CD4-positive, alpha-beta T cell treated with Interleukin-6 for 4 hours (primary cell): ENCODE results near the gene DBP.
"Not testable (repeated sequence)": the region's sequence is repeated elsewhere in the genome, so short reads cannot be mapped to it uniquely, and the experiment has no call there.

Experiments
- DNase-seq: peaks from one replicate; pipeline ENCODE4 v3.0.0-alpha.2; 2020; ENCODE audit warnings: mixed read lengths

DBP gene

DNA sequence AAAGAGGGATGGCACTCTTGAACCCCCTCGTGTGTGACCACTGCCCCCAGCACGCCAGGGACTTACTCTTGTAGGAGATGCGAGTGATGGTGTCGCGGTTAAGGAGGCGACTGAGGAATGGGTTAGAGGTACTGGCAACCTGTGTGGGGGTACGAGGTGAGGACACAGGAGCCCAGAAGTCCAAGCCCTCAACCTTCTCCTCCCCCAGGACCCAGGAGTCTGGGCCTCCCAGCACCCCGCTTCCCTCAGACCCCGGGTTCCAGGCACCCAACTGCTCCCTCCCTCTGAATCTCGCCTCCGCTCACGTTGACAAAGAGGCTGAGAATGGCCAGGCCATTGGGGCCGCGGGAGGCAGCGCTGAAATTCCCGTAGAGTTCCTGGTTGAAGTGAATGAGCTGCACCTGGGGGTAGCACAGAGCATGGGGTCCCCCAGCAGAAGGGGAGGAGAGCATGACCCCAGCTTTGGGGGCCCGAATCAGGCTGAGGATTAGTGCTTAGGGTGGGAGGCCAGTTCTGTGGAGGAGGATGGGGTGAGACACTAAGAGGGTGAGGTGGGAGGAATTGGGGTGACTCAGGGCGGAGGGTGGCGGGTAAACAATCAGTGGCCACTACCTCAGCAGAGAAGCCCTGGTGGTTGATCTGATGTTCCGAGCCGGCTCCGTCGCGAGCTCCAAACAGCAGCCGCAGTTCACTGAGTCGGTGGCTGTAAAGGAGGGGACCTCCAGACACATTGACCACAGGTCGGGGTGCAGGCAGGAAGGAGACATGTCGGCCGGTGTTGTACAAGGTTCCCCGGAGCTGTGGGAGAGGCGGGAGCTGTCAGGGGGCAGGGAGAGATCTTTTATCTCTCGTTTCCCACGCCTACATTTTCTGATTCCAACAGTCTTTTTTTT lies 2.5 kb upstream of the DBP start:
- DNase-seq, result peak; percentile 45

DNA sequence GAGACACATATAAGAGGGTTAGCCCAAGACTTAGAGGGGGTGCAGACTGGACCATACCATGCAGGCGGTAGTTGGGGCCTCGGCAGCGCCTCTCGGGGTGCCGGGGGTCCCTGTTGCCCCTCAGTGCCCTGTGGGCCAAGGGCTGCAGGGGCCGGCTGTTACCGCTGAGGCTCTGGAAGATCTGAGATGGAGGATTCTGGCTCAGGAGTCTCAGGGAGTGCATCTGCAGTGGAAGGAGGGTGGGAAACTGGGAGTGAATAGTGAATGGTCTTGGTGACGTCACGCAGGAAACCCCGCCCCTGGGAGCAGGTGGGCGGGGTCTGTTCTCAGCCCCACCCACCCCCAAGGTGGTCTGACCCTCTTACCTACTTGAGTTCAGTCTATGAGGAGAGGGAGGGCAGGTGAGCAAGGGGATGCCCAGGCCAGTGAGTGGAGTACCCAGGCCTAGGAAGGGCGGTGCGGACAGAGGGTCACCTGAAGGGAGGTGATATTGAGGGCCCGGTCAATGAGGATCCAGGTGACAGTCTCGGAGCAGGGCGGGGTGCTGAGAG lies 1.7 kb upstream of the DBP start:
- no peak for DNase-seq

GRCh38 chr19:48637948-48638830 lies 1.0 kb upstream of the DBP start:
- DNase-seq, result peak; percentile 87

DNA sequence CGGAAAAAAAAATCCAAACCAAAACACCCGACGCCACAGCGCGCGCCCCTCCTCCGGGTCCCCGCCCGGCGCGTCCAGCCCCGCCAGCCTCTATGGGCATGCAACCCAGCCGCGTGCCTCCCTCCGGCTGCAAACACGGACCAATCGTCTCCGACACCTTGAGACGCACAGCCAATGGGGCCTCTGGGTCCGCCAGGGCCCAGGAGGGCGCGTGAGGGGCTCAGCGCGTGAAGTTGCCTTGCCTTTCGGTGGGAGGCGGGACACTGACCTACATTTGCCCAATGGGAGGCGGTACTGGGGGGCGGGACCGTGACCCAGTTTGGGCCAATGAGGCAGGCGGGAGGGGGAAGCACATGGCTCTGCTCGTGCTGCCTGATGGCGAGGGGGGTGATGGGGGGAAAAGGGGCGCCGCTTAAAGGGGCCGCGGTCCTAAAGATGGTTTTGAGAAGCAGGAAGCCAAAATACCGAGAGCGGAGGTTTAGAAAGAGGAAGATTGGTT lies 319 bp upstream of the DBP start:
- DNase-seq, result peak; percentile 100

- DNase-seq, result peak; percentile 50
These were observed 967 bp downstream of the DBP start for GRCh38 chr19:48635966-48636858.

- DNase-seq, result peak; percentile 79
These were observed 1.8 kb downstream of the DBP start for GRCh38 chr19:48635263-48635965.

DNA sequence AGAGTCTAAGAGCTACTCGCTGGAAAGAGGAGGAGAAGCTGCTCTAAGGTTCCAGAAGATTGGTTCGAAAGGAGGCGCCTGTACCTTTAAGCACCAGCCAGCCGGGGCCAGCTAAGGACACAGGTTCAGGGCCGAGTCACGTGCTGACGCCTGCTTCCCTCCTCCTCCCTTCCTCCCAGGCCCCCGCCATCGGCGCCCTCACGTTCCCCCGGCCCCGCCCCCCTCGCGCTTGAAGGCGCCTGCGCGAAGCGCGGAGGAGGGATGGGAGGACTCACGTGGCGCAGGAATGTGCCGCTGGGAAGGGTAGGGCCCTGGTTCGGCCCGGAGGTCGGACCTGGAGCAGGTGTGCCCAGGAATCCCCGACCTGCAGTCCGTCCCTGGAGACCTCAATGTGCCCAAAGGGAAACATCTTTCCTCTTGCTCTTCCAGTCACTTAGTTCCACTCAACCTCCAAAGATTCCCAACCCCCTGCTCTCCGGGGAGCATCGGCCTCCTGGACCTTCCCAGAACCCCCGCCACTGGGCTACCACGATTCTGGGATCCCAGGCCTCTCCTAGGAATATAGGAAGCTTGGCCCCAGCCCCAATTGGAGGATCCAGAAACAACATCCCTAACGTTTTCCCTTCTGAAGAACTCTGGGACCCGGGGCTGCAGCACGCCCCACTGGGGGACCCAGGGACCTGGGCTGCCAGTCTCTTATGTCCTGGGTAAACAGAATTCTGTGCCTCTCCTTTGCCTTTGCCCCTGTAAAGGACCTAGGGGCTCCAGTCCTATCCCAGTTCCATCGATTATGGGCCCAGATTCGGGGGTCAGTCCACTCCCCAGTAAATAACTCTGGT lies 2.5 kb downstream of the DBP start:
- DNase-seq, result peak; percentile 95

GRCh38 chr19:48634036-48634342 lies 3.2 kb downstream of the DBP start:
- no peak for DNase-seq

- DNase-seq, result no peak
These were observed 3.8 kb downstream of the DBP start for GRCh38 chr19:48633148-48634035.

DNA sequence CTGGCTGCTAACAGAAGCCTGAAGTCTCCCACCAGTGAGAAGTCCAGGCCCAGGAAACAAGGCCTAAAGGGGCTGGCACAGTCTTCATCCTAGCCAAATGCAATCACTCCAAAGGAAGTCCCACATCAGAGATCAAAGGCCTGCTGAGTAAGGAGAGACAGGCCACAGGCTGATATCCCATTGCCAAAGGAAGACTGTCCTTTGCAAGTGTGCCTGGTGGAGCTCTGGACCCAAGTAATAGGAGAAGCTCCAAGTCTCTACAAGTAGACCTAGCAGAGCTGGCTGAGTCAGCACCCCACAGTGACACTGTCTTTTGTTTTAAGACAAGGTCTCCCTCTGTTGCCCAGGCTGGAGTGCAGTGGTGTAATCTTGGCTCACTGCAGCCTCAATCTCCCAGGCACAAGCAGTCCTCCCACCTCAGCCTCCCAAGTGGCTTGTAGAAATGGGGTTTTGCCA lies 4.5 kb downstream of the DBP start:
- DNase-seq, result peak; percentile 1

DNA sequence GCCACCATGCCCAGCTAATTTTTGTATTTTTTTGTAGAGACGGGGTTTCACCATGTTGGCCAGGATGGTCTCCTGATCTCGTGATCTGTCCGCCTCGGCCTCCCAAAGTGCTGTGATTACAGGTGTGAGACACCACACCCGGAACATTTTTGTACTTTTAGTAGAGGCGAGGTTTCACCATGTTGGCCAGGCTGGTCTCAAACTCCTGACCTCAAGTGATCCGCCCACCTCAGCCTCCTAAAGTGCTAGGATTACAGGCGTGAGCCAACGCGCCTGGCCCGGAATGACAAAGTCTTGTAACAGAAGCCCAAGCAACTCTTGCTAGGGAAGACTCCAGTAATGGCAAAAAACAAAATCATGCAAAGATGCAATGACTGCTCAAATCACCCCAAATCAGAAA lies 4.9 kb downstream of the DBP start:
- not testable (repeated sequence) for DNase-seq

- DNase-seq, result no peak
These were observed 6.0 kb downstream of the DBP start for GRCh38 chr19:48631225-48631624.

GRCh38 chr19:48630296-48631063 lies 6.7 kb downstream of the DBP start:
- no peak for DNase-seq

DNA sequence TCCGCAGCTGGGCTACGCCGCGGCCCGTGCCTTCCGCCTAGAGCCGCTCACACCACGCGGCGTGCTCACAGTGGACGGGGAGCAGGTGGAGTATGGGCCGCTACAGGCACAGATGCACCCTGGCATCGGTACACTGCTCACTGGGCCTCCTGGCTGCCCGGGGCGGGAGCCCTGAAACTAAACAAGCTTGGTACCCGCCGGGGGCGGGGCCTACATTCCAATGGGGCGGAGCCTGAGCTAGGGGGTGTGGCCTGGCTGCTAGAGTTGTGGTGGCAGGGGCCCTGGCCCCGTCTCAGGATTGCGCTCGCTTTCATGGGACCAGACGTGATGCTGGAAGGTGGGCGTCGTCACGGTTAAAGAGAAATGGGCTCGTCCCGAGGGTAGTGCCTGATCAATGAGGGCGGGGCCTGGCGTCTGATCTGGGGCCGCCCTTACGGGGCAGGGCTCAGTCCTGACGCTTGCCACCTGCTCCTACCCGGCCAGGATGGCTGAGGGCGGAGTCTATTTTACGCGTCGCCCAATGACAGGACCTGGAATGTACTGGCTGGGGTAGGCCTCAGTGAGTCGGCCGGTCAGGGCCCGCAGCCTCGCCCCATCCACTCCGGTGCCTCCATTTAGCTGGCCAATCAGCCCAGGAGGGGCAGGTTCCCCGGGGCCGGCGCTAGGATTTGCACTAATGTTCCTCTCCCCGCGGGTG lies 7.4 kb downstream of the DBP start:
- no peak for DNase-seq

GRCh38 chr19:48629297-48629598 lies 7.9 kb downstream of the DBP start:
- DNase-seq, result no peak

DNA sequence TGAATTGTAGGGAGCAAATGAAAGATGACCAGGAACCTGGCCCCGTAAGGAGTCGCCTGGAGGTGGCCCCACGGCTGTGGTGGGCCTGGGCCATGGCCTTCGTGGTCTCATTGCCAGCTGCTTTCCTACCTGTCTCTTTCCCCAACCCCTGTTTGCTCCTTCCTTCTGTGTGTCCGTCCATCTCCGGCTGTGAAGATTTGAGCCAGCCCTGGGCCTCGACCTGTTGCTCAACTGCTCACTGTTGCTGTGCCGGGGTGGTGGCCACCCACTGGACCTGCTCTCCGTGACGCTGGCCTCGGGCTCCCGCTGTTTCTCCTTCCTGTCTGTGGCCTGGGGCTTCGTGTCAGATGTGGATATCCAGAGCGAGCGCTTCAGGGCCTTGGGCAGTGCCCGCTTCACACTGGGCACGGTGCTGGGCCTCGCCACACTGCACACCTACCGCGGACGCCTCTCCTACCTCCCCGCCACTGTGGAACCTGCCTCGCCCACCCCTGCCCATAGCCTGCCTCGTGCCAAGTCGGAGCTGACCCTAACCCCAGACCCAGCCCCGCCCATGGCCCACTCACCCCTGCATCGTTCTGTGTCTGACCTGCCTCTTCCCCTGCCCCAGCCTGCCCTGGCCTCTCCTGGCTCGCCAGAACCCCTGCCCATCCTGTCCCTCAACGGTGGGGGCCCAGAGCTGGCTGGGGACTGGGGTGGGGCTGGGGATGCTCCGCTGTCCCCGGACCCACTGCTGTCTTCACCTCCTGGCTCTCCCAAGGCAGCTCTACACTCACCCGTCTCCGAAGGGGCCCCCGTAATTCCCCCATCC lies 8.5 kb downstream of the DBP start:
- DNase-seq, result no peak

- no peak for DNase-seq
These were observed 9.3 kb downstream of the DBP start for GRCh38 chr19:48627865-48628314.
